K562 (cell line): ENCODE data around the gene CLIP4. TPM values are rescaled to one million over a fixed set of nuclear protein-coding genes. Genes with fewer than 3 reads are reported as not detected.

Experiments
- ATAC-seq: fragments of 200-7000 bp; cut with Tn5 transposase; 3 replicates; pipeline ENCODE4 v1.9.1; 2020; ENCODE audit warnings: moderate library complexity
- BruUV-seq: library from RNA; stranded (reverse); fragments of 400-500 nt; replicated peaks from 2 replicates; lab custom pipeline; 2021; lab: Mats Ljungman, UMichigan
- CTCF ChIA-PET: fragments of 300-600 bp; formaldehyde crosslinking; extraction: SDS; loops from one replicate; lab custom pipeline; 2021; ENCODE audit warnings: low intra/inter-chr PET ratio; lab: Yijun Ruan, JAX
- POLR2A ChIA-PET: fragments of 300-600, 350-650 bp; sonication (Branson Sonifier 250); formaldehyde crosslinking; extraction: SDS; loops from one replicate; lab custom pipeline; 2021; ENCODE audit warnings: antibody characterized with exemption, inconsistent platforms; lab: Yijun Ruan, JAX
- DNase-seq, 4 experiments: peaks; one replicate each; pipeline versions ENCODE4 v3.0.0 to v3.0.0-alpha.2; 2011 to 2018; ENCODE audit warnings: low spot score in 3 of 4, mixed read lengths in 3 of 4; ENCODE audit errors: extremely low read depth in 1 of 4
- FAIRE-seq: peaks from 2 replicates; lab custom pipeline; 2011; peaks lifted over from hg19 to GRCh38; lab: Jason Lieb, UNC
- H2AFZ ChIP-seq: 2 replicates; pipeline ENCODE4 v1.6.0; 2011; ENCODE audit warnings: low read depth, low read length, control low read depth, inconsistent platforms
- H3K27ac ChIP-seq: fragments of 200-600 bp; 3 replicates; pipeline ENCODE4 v1.8.0; 2011; ENCODE audit warnings: low read depth, mild to moderate bottlenecking, control low read depth, inconsistent platforms, low read length, moderate library complexity, mixed read lengths; ENCODE audit errors: extremely low read depth
- H3K27me3 ChIP-seq, 2 experiments: fragments of 300-600 bp in 1 of 2; 2 replicates in 1 of 2; 3 replicates in 1 of 2; pipeline versions ENCODE4 v1.6.0 to v1.8.0; 2011; ENCODE audit warnings: inconsistent platforms in 2 of 2, low read length in 2 of 2, mild to moderate bottlenecking in 1 of 2, mixed read lengths in 1 of 2, moderate library complexity in 1 of 2; ENCODE audit not compliant: control insufficient read depth in 2 of 2, insufficient read depth in 2 of 2
- H3K36me3 ChIP-seq: fragments of 300-600 bp; 3 replicates; pipeline ENCODE4 v1.8.0; 2011; ENCODE audit warnings: mild to moderate bottlenecking, low read length, inconsistent platforms; ENCODE audit not compliant: control insufficient read depth, insufficient read depth
- H3K4me1 ChIP-seq, 2 experiments: fragments of 200-600 bp in 1 of 2; replicated peaks in 1 of 2; 2 replicates in 1 of 2; 3 replicates in 1 of 2; pipeline versions ENCODE4 v1.5.1 to v1.8.0; 2011; ENCODE audit warnings: inconsistent platforms in 2 of 2, low read length in 2 of 2, mild to moderate bottlenecking in 1 of 2, mixed read lengths in 1 of 2, moderate library complexity in 1 of 2; ENCODE audit not compliant: control insufficient read depth in 2 of 2, insufficient read depth in 2 of 2
- H3K4me2 ChIP-seq: 2 replicates; pipeline ENCODE4 v1.6.1; 2011; ENCODE audit warnings: low read length, control low read depth, inconsistent platforms, mixed read lengths; ENCODE audit not compliant: insufficient read depth
- H3K4me3 ChIP-seq: fragments of 200-600 bp; sonication (generic), shearing (Covaris generic); 2 replicates; pipeline ENCODE4 v1.5.1; 2016; ENCODE audit warnings: control low read depth, inconsistent platforms
- H3K79me2 ChIP-seq: fragments of 200-600 bp; 3 replicates; pipeline ENCODE4 v1.8.0; 2011; ENCODE audit warnings: low read length, inconsistent platforms; ENCODE audit not compliant: control insufficient read depth, insufficient read depth
- H3K9ac ChIP-seq, 2 experiments: 2 replicates each; pipeline versions ENCODE4 v1.6.0 to v1.6.1; 2011; ENCODE audit warnings: low read depth in 2 of 2, low read length in 2 of 2, control low read depth in 1 of 2, inconsistent platforms in 1 of 2, mild to moderate bottlenecking in 1 of 2, mixed read lengths in 1 of 2; ENCODE audit not compliant: insufficient read depth in 1 of 2
- H3K9me1 ChIP-seq: one replicate; pipeline ENCODE4 v1.6.0; 2011; ENCODE audit warnings: inconsistent platforms, mild to moderate bottlenecking, low read length, moderate library complexity; ENCODE audit not compliant: control insufficient read depth, insufficient read depth
- H3K9me3 ChIP-seq: replicated peaks from 2 replicates; pipeline ENCODE4 v1.5.1; 2011; ENCODE audit warnings: low read depth, low read length, inconsistent platforms; ENCODE audit not compliant: control insufficient read depth, insufficient read depth
- H4K20me1 ChIP-seq: replicated peaks from 2 replicates; pipeline ENCODE4 v1.6.1; 2011; ENCODE audit warnings: low read length, inconsistent platforms, mixed read lengths; ENCODE audit not compliant: control insufficient read depth, insufficient read depth
- CAMTA2 ChIP-seq: fragments of 250-450 bp; sonication (Bioruptor Pico); conservative IDR thresholded peaks from 2 replicates; pipeline ENCODE4 v1.5.1; 2022
- NCOA1 ChIP-seq: fragments of 450-650 bp; IDR thresholded peaks from 2 replicates; pipeline ENCODE4 v1.6.1; 2016; ENCODE audit warnings: low read depth
- NFXL1 ChIP-seq: fragments of 450-650 bp; formaldehyde crosslinking; IDR thresholded peaks from 2 replicates; pipeline ENCODE4 v1.4.0; 2021; ENCODE audit warnings: mild to moderate bottlenecking
- ZNF384 ChIP-seq: IDR thresholded peaks from 2 replicates; pipeline ENCODE4 v1.6.1; 2012; ENCODE audit warnings: low read depth, low read length, improper control_type of control experiment
- WGBS: fragments of 100-300 bp; shearing (Covaris generic); methylation state at CpG from one replicate; pipeline ENCODE4 v1.1.6; 2016; ENCODE audit warnings: low coverage, mixed read lengths; ENCODE audit not compliant: insufficient coverage; ENCODE audit errors: missing lambda C conversion rate; 5-methylcytosine and 5-hydroxymethylcytosine counted together
- in situ Hi-C: fragments of 300-500 bp; cut with MboI; formaldehyde crosslinking; loops from 4 replicates; pipeline ENCODE4 v1.15.0; 2018; ENCODE audit warnings: inconsistent platforms, mixed read lengths
- intact Hi-C: fragments of 100-400 bp; cut with micrococcal nuclease; formaldehyde crosslinking; loops from 2 replicates; pipeline ENCODE4 v1.14.2; 2022
- polyA plus RNA-seq, 8 experiments: library from polyadenylated mRNA; depleted of rRNA in 4 of 8; stranded (reverse) in 5 of 8; unstranded in 3 of 8; fragments of >200 nt; fragmentation: Nextera tagmentation in 2 of 8; fragmentation: Illumina TruSeq in 1 of 8; extraction: Ambion mirVana in 2 of 8; extraction: Trizol in 1 of 8; gene quantifications; 2 replicates each; pipeline versions ENCODE4 v1.2.1 to v1.2.3, GENCODE V29; 2011 to 2014; ENCODE audit warnings: inconsistent platforms in 1 of 8, missing spikeins in 1 of 8
- total RNA-seq, 7 experiments: library from RNA; depleted of rRNA in 6 of 7; stranded (reverse); fragments of >200 nt in 6 of 7; fragmentation: Illumina TruSeq in 2 of 7; extraction: Trizol in 2 of 7; gene quantifications; 2 replicates each; pipeline versions ENCODE4 v1.2.1 to v1.2.3, GENCODE V29; 2011 to 2021; ENCODE audit warnings: low replicate concordance in 1 of 7
- TF ChIP-seq, protein P1 (sequence below), 2 experiments: IDR thresholded peaks; 2 replicates each; pipeline ENCODE4 v1.6.1; 2011; ENCODE audit warnings: borderline replicate concordance in 1 of 2, control low read depth in 1 of 2, low read depth in 1 of 2, low read length in 1 of 2, mild to moderate bottlenecking in 1 of 2, mixed read lengths in 1 of 2, moderate library complexity in 1 of 2; ENCODE audit not compliant: insufficient read depth in 1 of 2, insufficient read length in 1 of 2, poor library complexity in 1 of 2, severe bottlenecking in 1 of 2; ENCODE audit errors: extremely low read depth in 1 of 2
- TF ChIP-seq, protein P2 (sequence below): IDR thresholded peaks from 2 replicates; pipeline ENCODE4 v1.6.1; 2014; ENCODE audit warnings: antibody characterized with exemption
- TF ChIP-seq, protein P3 (sequence below): fragments of 250-450 bp; sonication (Bioruptor Pico); IDR thresholded peaks from 2 replicates; pipeline ENCODE4 v1.4.0; 2020; ENCODE audit warnings: mild to moderate bottlenecking, moderate library complexity
- TF ChIP-seq, protein P4 (sequence below): sonication (generic); formaldehyde crosslinking; IDR thresholded peaks from 2 replicates; pipeline ENCODE4 v1.8.0; 2022; ENCODE audit warnings: mild to moderate bottlenecking, missing genetic modification reagents, borderline replicate concordance
- TF ChIP-seq, protein P5 (sequence below): fragments of 450-650 bp; IDR thresholded peaks from one replicate; pipeline ENCODE4 v1.6.1; 2018; ENCODE audit warnings: mild to moderate bottlenecking, moderate library complexity; ENCODE audit not compliant: partially characterized antibody

The CLIP4 gene
- total and polyA plus RNA-seq, 9 of the 15 experiments (the other 6 are each of a cell fraction or from before 2014, with no cell fraction given) = 0.03 to 0.38 (median 0.13) TPM; not detected in 5

DNA sequence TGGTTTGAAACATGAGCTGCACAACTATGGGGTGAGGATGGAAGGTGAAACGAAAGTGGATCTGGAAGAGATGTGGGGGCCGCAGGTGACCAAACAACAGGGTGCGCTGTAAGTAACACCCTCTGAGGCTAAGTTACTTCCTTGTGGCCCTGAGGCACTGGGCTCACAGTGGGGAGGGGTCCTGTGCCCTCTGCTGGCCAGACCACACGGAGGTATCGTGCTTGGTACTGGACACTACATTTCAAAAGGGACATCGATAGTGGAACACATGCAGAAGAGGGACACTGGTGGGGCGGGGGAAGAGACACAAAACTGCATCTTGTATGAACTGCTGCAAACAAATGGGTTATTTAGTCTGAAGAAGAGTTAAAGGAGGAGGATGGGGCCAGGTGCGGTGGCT lies 110.6 kb downstream of the CLIP4 start (continued):
- TF ChIP-seq, protein P1, sequence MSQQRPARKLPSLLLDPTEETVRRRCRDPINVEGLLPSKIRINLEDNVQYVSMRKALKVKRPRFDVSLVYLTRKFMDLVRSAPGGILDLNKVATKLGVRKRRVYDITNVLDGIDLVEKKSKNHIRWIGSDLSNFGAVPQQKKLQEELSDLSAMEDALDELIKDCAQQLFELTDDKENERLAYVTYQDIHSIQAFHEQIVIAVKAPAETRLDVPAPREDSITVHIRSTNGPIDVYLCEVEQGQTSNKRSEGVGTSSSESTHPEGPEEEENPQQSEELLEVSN (IDR thresholded peaks at IDR 0.05; ENCODE audit: borderline replicate concordance in 1 of 2, extremely low read depth in 1 of 2, insufficient read depth in 1 of 2, insufficient read length in 1 of 2, low read depth in 1 of 2, low read length in 1 of 2, poor library complexity in 1 of 2, severe bottlenecking in 1 of 2) = no peak
- TF ChIP-seq, protein P2, sequence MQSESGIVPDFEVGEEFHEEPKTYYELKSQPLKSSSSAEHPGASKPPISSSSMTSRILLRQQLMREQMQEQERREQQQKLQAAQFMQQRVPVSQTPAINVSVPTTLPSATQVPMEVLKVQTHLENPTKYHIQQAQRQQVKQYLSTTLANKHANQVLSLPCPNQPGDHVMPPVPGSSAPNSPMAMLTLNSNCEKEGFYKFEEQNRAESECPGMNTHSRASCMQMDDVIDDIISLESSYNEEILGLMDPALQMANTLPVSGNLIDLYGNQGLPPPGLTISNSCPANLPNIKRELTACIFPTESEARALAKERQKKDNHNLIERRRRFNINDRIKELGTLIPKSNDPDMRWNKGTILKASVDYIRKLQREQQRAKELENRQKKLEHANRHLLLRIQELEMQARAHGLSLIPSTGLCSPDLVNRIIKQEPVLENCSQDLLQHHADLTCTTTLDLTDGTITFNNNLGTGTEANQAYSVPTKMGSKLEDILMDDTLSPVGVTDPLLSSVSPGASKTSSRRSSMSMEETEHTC = no peak
- no peak for TF ChIP-seq CAMTA2

- POLR2A ChIA-PET = no interaction called here
- no peaks in the 10 kb centered on the region for H3K9me1 ChIP-seq
- H2AFZ ChIP-seq = no peak overlapping the region
- H3K4me2 ChIP-seq = no peak overlapping the region
- intact Hi-C loops = no loop called here
- H3K9me3 ChIP-seq = no peaks in the 10 kb centered on the region
- no peaks in the 10 kb centered on the region for H3K79me2 ChIP-seq
- CTCF ChIA-PET = no interaction called here
- H3K9ac ChIP-seq = no peak overlapping the region
- no peak for ATAC-seq
- no peaks in the 10 kb centered on the region for H3K36me3 ChIP-seq
- no peak for FAIRE-seq
- in situ Hi-C loops = no loop called here
- BruUV-seq = no TSS peak
- H4K20me1 ChIP-seq = peaks cover 11% of the 10 kb centered on the region
- H3K27me3 ChIP-seq = peaks cover 7 to 70% of the 10 kb centered on the region in 2 experiments; a peak in 3 of 5 replicates
- no peak overlapping the region for H3K27ac ChIP-seq
- no peak for DNase-seq
- no peaks in the 10 kb centered on the region for H3K4me1 ChIP-seq
- no peak overlapping the region for H3K4me3 ChIP-seq
- WGBS = 0% methylated on average over 2 of the region's 3 CpGs
- no peak for TF ChIP-seq NCOA1
- no peak for TF ChIP-seq NFXL1 (CRISPR knock-in tag)
- TF ChIP-seq, protein P3, sequence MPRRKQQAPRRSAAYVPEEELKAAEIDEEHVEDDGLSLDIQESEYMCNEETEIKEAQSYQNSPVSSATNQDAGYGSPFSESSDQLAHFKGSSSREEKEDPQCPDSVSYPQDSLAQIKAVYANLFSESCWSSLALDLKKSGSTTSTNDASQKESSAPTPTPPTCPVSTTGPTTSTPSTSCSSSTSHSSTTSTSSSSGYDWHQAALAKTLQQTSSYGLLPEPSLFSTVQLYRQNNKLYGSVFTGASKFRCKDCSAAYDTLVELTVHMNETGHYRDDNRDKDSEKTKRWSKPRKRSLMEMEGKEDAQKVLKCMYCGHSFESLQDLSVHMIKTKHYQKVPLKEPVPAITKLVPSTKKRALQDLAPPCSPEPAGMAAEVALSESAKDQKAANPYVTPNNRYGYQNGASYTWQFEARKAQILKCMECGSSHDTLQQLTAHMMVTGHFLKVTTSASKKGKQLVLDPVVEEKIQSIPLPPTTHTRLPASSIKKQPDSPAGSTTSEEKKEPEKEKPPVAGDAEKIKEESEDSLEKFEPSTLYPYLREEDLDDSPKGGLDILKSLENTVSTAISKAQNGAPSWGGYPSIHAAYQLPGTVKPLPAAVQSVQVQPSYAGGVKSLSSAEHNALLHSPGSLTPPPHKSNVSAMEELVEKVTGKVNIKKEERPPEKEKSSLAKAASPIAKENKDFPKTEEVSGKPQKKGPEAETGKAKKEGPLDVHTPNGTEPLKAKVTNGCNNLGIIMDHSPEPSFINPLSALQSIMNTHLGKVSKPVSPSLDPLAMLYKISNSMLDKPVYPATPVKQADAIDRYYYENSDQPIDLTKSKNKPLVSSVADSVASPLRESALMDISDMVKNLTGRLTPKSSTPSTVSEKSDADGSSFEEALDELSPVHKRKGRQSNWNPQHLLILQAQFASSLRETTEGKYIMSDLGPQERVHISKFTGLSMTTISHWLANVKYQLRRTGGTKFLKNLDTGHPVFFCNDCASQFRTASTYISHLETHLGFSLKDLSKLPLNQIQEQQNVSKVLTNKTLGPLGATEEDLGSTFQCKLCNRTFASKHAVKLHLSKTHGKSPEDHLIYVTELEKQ (CRISPR knock-in tag) = no peak
- TF ChIP-seq, protein P4, sequence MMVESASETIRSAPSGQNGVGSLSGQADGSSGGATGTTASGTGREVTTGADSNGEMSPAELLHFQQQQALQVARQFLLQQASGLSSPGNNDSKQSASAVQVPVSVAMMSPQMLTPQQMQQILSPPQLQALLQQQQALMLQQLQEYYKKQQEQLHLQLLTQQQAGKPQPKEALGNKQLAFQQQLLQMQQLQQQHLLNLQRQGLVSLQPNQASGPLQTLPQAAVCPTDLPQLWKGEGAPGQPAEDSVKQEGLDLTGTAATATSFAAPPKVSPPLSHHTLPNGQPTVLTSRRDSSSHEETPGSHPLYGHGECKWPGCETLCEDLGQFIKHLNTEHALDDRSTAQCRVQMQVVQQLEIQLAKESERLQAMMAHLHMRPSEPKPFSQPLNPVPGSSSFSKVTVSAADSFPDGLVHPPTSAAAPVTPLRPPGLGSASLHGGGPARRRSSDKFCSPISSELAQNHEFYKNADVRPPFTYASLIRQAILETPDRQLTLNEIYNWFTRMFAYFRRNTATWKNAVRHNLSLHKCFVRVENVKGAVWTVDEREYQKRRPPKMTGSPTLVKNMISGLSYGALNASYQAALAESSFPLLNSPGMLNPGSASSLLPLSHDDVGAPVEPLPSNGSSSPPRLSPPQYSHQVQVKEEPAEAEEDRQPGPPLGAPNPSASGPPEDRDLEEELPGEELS (CRISPR knock-in tag) = no peak
- TF ChIP-seq, protein P5, sequence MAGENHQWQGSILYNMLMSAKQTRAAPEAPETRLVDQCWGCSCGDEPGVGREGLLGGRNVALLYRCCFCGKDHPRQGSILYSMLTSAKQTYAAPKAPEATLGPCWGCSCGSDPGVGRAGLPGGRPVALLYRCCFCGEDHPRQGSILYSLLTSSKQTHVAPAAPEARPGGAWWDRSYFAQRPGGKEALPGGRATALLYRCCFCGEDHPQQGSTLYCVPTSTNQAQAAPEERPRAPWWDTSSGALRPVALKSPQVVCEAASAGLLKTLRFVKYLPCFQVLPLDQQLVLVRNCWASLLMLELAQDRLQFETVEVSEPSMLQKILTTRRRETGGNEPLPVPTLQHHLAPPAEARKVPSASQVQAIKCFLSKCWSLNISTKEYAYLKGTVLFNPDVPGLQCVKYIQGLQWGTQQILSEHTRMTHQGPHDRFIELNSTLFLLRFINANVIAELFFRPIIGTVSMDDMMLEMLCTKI = no peak
- TF ChIP-seq ZNF384 = no peak
These were observed 111.2 kb downstream of the CLIP4 start for GRCh38 chr2:29226375-29226774.
